Endometrial microvascular endothelial cells (primary cell): ENCODE data around the gene SPN. TPM values are rescaled to one million over a fixed set of nuclear protein-coding genes. Genes with fewer than 3 reads are reported as not detected.
"Not testable (repeated sequence)": the region's sequence is repeated elsewhere in the genome, so short reads cannot be mapped to it uniquely, and the experiment has no call there.

Source experiments
- in situ Hi-C: cut with HindIII; loops from 2 replicates; pipeline ENCODE4 v1.10.0; 2017; ENCODE audit warnings: low sequenced_read_pairs, low pct_unique_long_range_greater_than_20kb; ENCODE audit errors: inconsistent ontology term
- total RNA-seq: library from RNA; depleted of rRNA; stranded (reverse); fragments of >200 nt; gene quantifications from one replicate; pipeline ENCODE4 v1.2.3, GENCODE V29; 2015; ENCODE audit errors: inconsistent ontology term

SPN gene
- total RNA-seq, 1 donor from 2014 or later: not detected

DNA sequence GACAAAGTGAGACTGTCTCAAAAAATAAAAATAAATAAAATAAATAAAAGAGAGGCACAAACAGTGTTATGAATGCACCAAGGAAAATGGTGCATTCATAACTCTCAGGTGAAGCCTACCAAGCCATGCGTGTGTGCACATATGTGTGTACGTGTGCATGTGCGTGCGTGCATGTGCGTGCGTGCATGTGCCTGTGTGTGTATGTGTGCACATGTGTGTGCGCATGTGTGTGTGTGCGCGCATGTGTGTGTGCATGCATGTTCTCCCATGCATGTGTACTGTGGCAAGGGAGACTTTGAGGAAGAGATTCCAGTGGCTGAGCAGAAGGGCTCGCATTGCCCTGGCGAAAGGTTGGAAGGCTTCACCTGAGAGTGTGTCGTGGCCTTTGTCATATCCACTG lies 4.7 kb downstream of the SPN start:
- in situ Hi-C loops: no loop called here

DNA sequence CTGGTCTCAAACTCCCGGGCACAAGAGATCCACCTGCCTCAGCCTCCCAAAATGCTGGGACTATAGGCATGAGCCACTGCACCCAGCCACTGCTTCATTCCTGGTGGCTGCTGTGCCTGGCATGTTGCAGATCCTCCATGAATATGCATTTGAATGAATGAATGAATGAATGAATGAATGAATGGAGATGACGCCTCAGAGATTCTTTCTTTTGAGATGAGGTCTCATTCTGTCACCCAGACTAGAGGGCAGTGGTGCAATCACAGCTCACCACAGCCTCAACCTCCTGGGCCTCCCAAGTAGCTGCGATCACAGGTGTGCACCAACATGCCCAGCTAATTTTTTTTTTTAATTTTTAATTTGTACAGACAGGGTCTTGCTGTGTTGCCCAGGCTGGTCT lies 5.2 kb downstream of the SPN start:
- in situ Hi-C loops: no loop called here

DNA sequence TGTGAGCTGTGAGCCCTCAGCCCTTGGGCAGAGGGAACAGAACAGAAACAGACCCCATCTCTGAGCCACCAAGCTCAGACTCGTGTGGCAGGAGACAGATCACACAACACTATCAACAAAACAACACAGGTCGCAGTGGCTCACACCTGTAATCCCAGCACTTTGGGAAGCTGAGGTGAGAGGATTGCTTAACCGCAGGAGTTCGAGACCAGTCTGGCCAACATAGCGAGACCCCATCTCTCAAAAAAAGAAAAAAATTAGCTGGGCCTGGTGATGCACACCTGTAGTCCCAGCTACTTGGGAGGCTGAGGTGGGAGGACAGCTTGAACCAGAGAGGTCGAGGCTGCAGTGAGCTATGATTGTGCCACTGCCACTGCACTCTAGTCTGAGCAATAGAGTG lies 10.5 kb downstream of the SPN start:
- in situ Hi-C loops: no loop called here

DNA sequence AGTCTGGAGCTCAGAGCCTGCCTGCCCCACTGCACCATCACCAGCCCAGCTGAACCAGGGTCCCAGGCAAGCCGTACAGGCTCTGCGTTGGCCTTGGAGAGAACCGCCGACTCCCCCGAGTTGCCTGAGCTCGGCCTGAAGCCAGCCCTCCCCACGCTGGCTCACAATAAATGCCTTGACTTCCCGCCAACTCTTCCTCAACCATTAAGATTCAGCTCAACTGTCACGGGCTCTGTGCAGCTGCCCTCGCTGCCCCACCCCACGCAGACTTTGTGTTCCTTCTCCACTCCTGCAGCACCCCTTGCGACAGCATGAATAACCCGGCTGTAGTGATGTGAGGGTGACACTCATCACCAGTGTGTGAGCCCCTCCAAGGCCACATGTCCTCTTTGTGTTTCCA lies 11.1 kb downstream of the SPN start:
- in situ Hi-C loops: no loop called here

DNA sequence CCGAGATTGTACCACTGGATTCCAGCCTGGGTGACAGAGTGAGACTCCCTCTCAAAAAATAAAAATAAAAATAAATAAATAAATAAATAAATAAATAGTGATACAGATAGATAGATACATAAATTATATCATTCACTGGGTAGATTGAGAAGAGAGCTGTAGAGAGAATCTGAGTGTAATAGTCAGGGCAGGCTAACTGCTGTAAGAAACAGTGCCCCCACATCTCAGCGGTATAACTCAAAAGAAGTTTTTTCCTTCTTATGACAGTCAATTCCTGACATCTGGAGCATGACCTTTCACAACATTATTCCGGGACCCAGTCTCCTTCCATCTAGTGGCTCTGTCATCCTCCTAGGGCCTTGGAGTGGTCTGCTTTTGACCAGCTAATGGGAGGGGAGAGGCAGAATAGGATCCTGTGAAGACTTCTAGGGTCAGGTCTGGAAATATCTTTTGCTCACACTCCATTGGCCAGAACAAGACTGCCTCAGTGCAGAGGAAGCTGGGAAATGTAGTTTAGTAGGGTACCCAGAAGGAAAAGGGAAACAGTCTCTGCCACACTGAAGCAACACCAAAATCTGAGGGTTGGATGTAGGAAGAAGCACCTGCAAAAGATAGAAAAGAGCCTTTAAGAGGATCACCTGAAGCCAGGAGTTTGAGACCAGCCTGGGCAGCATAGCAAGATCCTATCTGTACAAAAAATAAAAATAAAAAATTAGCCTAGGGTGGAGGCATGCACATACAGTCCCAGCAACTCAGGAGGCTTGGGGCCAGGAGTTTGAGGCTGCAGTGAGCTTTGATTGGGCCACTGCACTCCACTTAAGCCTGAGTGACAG lies 13.0 kb downstream of the SPN start:
- in situ Hi-C loops: no loop called here

DNA sequence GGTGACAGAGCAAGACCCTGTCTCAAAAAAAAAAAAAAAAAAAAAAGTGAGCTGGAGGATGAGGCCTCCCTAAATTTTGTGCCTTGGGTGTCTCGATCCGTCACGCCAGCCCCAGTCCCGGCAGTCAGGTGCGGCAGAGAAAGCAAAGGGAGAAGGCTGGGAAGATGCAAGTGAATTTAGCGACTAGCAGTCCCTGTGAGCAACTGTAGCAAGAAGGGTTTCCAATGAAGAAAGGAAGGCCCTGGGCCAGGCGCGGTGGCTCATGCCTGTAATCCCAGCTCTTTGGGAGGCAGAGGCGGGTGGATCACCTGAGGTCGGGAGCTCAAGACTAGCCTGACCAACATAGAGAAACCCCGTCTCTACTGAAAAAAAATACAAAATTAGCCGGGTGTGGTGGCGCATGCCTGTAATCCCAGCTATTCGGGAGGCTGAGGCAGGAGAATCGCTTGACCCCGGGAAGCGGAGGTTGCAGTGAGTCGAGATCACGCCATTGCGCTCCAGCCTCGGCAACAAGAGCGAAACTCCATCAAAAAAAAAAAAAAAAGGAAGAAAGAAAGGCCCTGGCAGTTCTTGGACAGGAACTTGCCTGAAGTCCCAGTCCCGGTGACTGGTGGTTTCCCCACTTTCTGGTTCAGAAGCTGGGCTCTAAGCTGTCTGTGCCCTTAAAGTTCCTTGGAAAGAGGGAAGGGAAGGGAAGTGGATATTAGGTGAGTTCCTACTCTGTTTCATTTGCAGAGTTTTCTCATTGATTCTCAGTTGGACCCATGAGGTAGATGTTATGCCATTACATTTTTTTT lies 14.1 kb downstream of the SPN start:
- in situ Hi-C loops: no loop called here

DNA sequence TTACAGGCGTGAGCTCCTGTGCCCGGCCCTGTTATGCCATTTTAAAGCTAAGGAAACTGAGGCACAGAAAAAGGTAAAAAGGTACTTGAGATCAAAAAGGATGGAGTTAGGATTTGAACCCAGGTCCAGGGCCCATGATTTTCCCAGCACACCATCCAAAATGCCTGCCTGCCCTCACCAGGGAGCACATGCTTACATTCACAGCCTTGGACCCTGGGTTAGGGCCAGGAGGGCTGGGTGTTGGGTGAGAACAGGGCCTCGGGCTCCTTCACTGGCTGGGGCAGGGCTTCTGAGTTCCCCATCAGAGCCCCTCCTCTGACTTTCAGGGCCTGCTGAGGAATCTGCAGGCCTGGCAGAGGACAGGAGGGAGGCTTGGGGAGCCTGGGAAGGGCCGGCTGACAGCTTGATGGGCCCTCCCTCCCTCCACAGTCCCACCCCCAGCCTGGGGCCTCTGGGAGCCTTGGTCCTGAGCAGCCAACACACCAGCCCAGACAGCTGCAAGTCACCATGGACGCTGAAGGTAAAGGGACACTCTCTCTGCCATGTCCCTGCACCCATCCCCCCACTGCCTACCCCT lies 15.7 kb downstream of the SPN start, which contains the start of gene QPRT:
TSS of gene QPRT (plus strand) at position 490 of the 577 bp plus-strand sequence. CDS start at position 508, 18 bp downstream.
- in situ Hi-C loops: no loop called here

DNA sequence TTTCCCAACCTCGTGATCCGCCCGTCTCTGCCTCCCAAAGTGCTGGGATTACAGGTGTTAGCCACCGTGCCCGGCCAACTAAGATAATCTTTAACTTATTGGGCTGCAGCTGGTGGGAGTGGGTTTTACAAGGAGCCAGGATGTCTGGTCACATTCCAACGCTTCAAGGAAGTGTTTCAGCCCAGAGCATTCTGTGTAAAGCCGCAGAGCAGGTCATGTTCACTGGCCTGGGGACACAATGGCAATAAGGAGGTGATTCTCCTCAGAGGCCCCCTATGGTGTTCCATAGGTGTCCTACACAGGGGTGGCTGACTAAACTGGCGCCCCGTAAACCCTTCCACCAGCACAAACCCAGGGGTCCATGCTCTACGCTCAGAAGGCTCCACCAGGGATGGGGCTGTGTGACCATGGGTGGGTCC lies 17.1 kb downstream of the SPN start:
- in situ Hi-C loops: no loop called here

DNA sequence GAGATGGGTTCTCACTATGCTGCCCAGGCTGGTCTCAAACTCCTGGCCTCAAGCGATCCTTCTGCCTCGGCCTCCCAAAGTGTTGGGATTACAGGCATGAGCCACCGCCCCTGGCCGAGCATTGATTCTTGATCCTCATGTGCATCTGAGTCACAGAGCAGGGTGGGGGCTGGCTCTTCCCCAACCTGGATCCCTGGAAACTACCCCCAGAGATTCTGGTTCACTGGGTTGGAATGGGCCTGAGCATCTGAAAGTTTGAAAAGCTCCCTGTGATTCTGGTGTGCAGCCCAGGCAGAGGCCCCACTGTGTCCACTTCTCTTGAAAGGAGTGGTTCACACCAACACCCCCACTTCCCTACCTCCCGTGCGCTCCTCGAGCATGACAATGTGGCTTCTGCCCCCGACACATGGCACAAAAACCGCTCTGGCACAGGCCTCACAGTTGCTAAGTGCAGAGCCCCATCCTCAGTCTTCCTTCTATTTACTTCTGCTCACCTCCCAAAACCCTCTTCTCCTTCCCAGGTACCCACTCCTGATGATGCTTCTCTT lies 20.6 kb downstream of the SPN start:
- in situ Hi-C loops: no loop called here

DNA sequence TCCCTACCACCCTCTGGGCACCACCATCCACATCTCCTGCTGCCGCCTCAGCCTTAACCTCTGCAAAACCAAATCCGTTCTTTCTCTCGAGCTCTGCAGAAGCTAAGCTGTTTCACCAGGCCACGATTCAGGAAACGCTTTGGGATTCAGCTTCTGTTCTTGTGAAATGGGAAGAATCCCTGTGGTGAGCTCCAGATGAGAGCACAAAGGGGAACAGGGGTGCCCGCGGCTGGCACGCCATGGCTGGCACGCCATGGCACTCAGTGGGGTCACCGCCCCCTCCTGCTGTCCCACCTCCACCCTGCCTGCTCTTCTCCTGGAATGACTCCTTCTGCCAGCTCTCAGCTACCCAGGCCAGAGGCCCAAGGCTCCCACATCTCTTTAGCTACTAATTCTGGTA lies 21.6 kb downstream of the SPN start:
- in situ Hi-C loops: no loop called here

DNA sequence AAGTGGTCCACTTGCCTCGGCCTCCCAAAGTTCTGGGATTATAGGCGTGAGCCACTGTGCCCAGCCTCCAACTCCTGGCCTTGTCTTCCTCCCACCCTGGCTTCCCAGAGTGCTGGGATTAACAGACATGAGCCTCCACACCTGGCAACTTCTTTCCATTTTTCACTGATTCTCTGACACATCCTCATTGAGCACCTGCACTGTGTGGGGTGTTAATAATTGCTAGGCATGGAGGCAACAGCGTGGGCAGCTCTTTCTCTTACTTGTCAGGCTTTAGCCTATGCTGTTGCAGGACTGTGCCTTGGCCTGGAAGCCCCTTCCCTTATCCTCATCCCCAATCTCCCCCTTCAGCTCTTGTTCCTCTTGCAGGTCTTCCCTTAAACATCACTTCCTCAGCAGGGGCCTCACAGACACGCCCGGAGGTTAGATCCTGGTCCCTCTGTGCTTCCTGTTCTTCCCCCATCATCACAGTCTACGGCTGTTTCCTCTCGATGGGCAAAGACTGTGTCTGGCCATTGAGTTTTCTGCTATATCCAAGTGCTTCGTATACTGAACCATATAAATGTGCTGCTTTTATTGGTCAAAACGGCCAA lies 23.8 kb downstream of the SPN start:
- in situ Hi-C loops: no loop called here

DNA sequence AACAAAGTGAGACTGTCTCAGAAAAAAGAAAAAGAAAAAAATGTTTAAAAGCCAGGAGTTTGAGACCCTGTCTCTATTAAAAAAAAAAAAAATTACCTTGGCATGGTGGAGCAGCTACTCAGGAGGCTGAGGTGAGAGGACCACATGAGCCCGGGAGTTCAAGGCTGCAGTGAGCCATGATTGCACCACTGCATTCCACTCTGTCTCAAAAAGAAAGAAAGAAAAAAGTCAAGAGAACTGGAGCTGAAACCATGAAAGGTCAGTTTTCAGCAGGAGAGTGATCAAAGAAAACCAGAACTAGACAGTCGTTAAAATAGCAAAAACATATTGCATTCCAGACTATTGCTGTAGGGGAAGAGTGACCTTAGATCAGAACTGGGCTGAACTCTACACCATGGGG lies 24.7 kb downstream of the SPN start:
- in situ Hi-C loops: no loop called here

DNA sequence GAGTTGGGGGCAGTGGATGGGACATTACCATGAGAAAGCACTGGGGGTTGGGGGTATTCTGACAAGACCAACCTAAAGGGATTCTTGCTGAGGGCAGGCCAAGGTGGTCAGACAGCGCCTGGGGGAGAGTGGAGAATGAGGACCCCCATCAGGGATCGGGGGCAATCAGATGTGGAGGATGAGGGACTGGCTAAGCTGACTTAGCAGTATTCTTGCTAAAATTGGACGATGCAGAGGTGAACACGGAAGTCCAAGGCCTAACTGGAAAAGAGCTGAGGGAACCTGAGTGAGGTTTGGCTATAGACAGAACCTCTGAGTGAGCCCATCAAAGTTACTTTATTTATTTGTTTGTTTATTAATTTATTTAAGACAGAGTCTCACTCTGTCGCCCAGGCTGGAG lies 25.1 kb downstream of the SPN start:
- in situ Hi-C loops: no loop called here

DNA sequence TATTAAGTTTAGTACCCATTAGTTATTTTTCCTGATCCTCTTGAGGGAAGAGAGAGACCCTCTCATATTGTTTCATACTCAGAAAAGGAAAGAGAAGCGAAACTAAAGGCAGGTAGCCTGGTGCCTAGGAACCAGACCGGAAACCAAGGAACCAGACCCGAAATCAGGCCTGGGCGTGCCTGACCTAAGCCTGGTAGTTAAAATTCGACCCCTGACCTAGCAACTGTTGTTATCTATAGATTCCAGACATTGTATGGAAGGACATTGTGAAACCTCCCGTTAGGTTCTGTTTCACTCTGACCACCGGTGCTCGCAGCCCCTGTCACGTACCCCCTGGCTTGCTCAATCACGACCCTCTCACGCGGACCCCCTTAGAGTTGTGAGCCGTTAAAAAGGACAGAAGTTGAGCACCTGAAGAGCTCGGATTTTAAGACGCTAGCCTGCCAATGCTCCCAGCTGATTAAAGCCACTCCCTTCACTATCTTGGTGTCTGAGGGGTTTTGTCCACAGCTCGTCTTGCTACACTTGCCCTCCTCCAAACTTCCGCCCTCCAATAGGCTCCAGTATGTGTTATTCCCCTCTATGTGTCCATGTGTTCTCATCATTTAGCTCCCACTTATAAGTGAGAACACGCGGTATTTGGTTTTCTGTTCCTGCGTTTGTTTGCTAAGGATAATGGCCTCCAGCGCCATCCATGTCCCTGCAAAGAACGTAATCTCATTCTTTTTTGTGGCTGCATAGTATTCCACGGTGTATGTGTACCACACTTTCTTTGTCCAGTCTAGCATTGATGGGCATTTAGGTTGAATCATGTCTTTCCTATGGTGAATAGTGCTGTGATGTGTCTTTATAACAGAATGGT lies 26.7 kb downstream of the SPN start:
- in situ Hi-C loops: not testable (repeated sequence)

DNA sequence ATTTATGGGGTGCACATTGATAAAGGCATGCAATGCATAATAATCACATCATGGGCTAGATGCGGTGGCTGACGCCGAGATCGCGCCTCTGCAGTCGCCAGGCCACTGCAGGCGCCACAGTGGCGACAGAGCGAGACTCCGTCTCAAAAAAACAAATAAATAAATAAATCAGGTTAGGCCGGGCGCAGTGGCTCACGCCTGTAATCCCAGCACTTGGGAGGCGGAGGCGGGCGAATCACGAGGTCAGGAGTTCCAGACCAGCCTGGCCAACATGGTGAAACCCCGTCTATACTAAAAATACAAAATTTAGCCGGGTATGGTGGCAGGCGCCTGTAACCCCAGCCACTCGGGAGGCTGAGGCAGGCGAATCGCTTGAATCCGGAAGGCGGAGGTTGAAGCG lies 29.6 kb downstream of the SPN start:
- in situ Hi-C loops: not testable (repeated sequence)

DNA sequence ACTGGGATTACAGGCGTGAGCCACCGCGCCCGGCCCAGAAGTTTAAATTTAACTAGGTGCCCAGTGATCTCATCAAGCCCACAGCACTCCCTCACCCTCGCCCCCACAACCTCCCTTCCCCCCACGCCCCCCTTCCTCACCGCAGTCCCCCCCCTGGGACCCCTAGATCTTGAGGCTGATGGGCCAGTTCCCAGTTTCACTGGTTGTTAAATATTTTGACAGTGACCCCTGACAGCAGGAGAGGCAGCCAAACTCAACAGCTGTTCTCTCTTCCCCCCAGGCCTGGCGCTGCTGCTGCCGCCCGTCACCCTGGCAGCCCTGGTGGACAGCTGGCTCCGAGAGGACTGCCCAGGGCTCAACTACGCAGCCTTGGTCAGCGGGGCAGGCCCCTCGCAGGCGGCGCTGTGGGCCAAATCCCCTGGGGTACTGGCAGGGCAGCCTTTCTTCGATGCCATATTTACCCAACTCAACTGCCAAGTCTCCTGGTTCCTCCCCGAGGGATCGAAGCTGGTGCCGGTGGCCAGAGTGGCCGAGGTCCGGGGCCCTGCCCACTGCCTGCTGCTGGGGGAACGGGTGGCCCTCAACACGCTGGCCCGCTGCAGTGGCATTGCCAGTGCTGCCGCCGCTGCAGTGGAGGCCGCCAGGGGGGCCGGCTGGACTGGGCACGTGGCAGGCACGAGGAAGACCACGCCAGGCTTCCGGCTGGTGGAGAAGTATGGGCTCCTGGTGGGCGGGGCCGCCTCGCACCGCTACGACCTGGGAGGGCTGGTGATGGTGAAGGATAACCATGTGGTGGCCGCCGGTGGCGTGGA lies 31.5 kb downstream of the SPN start:
- in situ Hi-C loops: no loop called here

DNA sequence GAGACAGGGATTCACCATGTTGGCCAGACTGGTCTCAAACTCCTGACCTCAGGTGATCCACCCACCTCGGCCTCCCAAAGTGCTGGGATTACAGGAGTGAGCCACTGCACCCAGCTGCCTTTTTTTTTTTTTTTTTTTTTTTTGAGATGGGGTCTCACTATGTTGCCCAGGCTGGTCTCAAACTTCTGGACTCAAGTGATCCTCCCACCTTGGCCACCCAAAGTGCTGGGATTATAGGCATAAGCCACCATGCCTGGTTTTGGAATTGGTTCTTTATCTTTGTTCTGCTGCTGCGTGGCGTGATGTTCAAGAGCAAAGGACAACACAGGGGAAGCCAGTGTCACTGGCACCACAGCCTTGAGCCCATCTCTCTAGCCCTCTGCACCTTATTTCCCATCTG lies 32.6 kb downstream of the SPN start:
- in situ Hi-C loops: not testable (repeated sequence)
